GM11168 (cell line): ENCODE measurements around the gene MYO1E.

Source experiments
- in situ Hi-C: fragments of 300-500 bp; cut with MboI; formaldehyde crosslinking; loops from one replicate; pipeline ENCODE4 v1.12.0; 2022; ENCODE audit warnings: low sequenced_read_pairs; ENCODE audit not compliant: unreplicated experiment

Gene MYO1E

DNA sequence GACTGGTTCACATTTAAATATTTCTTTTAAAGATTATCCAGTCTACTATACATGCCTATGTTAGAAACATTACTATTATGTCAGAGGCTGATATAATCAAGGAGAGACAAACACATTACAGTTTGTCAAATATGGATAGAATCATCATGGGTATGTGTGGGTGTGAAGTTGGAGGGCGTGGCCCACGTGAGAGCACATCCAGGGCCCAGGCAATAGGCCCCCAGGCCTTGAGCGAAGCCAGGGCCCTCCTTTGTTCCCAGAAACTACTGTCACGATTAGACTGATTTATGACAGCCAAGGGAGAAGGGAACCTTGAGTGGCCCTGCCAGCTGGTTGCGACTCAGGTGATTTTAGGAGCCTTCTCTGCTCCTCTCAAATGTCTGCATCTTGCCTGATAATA is 193.0 kb downstream of the MYO1E start:
- in situ Hi-C loops: loop anchor here (10.0 kb wide), 1 partner anchor 195 kb away; the partner anchor contains the start of gene MYO1E

DNA sequence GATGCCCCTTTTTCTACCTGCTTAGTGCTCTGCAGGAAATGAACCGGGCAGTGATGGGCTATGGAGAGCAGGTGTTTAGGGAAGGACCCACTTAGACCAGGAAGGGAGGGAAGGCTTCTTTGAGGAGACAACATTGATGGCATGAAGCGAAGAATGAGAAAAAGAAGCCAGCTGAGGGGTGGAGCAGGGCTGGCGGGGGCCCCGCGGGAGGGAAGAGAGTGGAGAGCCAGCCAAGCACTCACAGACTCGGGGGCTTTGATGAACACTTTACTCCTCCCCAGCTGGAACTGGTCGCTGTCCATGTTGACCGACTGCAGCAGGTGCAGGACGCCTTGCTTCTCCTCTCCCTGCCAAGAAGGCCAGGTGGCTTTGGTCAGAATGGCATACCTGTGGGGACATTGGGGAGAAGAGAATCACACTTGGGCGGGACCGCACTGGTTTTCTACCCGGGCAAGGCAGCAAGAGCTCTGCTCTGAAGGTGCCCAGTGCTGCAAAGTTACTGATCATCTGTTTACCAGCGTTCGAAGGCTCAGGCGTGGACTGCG is 194.4 kb downstream of the MYO1E start:
- in situ Hi-C loops: loop anchor here (10.0 kb wide), 1 partner anchor 197 kb away; the partner anchor contains the start of gene MYO1E

DNA sequence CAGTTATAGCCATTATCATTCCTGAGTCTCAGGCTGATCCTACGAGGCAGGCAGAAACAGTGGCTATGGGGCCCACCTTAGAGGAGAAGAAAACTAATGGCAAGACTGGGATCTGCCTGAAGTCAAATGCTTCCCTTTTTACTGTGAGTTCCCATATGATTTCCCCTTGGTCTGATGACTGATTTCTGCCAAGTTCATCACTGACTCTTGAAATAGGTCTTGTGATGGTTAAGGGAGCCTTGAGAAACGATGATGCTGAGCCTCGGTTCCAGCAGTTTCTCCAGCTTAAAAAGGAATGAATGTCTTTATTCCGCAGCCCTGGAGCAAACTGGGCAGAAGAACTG is 195.4 kb downstream of the MYO1E start:
- in situ Hi-C loops: loop anchor here (10.0 kb wide), 1 partner anchor 198 kb away; the partner anchor contains the start of gene MYO1E

DNA sequence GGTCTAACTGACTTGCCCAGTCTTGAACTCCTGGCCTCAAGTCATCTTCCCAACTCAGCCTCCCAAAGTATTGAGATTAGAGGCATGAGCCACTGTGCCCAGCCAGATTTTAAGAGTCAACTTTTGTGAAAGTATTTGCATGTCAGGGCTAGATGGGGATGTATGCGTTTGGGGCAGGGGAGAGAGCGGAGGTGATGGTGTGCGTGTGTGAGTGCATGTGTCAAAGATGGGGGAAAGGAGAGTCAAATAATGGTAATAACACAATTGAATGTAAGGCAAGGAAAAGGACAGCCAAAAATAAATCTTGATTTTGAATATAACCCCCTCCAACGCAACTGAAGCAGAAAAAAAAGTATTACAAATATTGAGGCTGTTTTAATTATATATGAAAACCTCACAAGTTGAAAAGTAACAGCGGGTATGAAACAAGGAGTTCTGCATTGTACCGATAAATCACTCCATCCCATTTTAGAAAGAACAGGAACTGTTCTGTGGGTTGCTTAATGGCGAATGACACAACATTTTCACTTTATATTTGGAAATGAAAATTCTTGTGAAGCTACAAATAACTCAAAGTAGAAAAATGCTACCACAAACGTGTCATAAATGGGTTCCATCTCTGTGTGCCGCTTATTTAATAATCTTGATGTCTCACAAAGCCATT is 195.9 kb downstream of the MYO1E start:
- in situ Hi-C loops: loop anchor here (10.0 kb wide), 1 partner anchor 198 kb away; the partner anchor contains the start of gene MYO1E

DNA sequence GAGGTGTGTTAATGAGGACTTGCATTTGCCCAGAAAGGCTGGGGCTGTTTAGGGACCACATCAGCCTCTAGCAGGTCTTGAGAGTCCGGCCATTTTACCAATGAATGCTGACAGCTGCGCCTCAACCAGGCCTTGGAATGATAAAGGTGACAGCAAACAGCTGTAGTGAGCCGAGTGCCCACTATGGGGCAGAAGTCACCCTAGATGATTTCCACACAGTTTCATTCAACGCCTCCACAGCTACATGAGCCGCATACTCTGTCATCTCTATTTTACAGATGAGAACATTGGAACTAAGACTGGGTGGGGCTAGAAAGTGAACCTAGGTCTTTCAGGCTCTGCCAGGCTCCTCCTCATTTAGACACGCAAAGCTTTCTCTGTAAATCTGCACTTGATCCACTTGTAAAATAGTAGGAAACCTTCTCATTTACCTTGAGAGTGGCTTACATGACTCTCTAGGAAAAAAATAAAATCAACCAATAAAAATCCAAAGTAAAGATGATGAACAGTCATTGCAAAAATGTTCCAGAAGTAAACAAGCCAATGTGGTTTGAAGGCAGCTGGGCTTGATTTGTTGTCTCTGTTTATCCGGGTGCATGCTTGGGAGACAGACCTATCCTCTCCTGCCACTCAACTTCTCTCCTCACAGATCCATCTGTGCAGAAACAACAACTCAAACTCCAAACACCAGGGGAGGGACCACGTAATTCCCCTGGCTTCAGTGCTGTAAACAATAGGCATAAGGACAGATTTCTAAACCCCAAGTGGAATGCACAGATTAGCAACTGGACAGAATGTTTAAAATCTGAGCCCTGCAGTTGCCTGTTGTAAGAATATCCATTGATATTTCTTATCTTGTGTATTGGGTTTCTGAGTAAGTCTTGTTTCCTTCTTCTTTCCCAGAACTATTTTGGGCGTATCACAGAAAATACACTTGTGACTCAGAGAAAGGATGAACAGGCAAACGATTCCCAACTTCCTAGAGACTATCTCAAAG is 197.5 kb downstream of the MYO1E start:
- in situ Hi-C loops: loop anchor here (10.0 to 25.0 kb wide), 2 partner anchors 200 to 312 kb away; partner anchors contain the start of gene MYO1E

DNA sequence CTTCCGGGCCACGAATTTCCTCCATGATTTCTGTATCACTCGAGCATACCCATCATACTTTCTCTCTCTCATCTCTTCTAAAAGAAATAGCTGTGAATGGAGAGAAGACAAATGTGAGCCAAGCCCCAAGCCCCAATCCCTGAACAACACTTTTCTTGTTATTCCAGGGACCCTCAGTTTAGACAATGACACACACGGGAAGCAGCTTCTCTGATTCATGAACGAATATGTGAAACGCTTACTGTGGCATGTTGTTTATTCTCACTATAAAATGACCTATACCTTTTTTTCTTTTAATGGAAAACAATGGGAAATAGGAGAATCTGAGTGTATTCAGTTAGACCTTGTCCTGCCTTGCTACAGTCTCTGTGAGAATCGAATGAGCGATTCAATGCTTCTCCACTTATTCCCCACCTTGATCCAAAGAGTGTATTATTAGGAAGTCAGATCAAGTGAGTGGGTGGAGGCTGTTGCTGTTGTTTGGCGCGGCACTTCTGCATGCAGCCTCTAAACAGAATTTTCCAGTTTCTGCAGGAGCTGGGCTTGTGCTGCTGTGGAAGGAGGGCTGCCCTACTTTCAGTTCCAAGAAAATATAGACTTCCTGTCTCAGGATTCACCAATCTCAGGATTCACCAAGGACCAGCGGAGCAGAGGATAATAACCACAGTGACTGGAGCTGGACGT is 198.4 kb downstream of the MYO1E start:
- in situ Hi-C loops: loop anchor here (10.0 to 25.0 kb wide), 2 partner anchors 201 to 313 kb away; partner anchors contain the start of gene MYO1E

DNA sequence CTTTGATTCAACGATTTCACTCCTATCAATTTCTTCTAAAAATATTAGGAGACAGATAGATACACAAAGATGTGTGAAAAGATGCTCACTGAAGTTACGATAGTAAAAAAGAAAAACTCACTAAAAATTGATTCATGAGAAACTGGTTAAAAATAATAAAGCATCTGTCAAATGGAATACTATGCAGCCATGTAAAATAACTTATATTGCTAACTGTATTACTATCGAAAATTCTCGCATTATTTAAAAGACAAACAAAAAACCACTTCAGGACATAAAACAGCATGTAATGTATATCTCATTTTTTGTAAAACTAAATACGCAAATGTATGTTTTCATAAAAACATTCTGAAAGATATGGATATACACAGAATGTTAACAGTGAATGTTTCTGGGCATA is 199.5 kb downstream of the MYO1E start:
- in situ Hi-C loops: loop anchor here (10.0 to 25.0 kb wide), 2 partner anchors 202 to 314 kb away; partner anchors contain the start of gene MYO1E

DNA sequence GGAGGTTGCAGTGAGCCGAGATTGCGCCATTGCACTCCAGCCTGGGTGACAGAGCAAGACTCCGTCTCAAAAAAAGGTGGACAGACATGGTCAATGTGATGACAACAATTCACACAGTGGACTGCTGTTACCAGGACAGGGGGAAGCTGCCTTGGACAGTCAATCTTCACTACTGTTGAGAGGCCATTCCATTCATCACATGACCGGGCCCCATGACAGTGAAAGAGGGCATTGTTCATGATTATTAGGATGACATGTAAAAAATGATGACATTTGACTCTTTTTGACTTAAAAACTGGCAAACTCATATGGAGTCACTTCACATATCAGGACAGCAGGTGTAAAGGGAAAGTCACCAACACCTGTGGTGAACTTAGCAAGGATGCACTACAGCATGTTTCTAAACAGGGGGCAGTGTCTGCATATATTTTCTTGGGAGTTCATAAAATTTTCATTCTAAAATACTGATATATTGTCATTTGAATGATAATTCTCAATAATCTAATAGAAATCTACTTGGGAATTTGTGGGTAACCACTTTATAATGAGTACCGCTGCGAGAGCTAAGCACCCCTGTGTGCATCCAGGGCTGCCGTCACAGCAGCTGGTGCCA is 200.3 kb downstream of the MYO1E start:
- in situ Hi-C loops: loop anchor here (10.0 to 25.0 kb wide), 2 partner anchors 202 to 315 kb away; partner anchors contain the start of gene MYO1E

DNA sequence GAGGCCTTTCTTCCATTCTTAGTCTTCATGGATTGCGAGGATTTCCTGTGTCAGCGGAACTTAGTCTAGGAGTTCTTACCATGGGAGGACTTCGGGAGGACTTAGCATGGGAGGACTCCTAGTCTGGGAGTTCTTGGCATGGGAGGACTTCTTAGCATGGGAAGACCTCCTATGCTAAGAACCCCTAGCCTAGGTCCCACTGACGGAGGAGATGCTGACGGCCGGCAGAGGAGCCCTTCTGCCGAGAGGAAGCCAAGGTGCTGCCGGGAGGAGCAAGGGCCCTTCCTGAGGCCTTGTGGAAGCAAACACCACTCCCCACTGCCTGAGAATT is 201.6 kb downstream of the MYO1E start:
- in situ Hi-C loops: loop anchor here (10.0 to 25.0 kb wide), 2 partner anchors 204 to 316 kb away; partner anchors contain the start of gene MYO1E

DNA sequence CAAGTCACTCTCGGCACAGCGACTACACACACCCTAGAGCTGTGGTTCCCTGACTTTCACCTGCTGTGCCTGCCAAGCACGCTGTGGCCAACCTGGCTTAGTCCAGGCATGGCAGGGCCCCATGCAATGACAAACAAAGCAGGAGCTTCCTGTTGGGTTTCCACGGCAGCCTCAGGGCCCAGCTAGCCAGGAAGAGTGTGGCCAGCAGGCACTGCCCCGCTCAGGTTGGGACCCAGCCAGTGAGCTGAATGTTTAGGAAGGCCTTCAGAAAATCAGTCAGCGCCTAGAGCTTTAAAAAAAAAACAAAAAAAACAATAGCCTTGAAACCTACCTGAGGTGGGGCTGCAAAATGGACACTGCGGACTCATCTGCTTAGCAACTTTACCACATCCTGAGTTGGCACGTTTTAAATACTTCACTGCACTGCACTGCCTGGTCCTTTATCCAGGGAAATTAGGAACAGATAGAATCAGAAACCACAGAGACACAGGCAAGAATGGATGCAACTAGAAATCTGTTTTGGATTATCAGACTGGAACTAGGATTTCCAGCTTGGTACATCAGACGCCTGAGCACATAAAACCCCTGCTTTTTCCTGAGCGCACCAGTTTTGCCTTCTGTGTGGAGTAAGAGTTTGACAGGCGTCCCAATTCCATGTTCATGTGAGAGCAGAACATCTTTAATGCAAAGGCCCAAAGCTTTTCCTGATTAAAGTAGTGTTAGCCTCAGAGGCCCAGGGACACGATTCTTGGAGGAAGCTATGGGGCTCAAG is 202.2 kb downstream of the MYO1E start:
- in situ Hi-C loops: loop anchor here (10.0 to 25.0 kb wide), 2 partner anchors 204 to 317 kb away; partner anchors contain the start of gene MYO1E

DNA sequence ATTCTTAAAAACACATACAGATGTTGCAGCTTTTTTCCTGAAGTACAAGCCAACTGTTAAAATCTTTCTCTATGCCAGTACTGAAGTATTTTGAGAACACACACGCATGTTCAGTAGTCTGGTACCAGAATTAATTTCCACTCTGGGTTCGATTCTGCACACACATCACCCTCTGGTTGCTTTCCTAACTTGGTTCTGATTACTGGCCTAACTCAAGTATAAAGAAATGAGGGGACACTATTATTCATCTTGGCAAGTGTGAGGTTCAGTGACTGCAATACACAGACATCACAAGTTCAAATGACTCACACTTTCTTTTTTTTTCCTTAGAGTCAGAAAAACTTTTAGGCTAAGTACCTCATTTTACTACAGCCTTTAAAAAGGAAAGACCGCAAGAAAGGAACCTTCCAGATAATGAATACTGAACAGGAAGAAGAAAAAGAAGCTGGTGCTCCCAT is 203.4 kb downstream of the MYO1E start:
- in situ Hi-C loops: loop anchor here (25.0 kb wide), 1 partner anchor 318 kb away; no protein-coding TSS in a partner anchor

DNA sequence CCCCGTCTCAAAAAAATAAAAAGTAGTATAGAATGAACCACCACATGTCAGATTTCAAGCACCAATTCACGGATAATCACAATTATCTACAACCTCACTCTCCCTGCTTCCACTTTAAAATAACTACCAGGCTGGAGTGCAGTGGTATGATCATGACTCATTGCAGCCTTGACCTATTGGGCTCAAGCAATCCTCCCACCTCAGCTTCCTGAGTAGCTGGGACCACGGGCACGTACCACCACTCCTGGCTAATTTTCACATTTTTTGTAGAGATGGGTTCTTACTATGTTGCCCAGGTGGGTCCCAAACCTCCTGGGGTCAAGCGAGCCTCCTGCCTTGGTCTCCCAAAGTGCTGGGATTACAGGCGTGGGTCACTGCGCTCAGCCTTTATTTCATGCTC is 204.1 kb downstream of the MYO1E start:
- in situ Hi-C loops: loop anchor here (25.0 kb wide), 1 partner anchor 319 kb away; no protein-coding TSS in a partner anchor

DNA sequence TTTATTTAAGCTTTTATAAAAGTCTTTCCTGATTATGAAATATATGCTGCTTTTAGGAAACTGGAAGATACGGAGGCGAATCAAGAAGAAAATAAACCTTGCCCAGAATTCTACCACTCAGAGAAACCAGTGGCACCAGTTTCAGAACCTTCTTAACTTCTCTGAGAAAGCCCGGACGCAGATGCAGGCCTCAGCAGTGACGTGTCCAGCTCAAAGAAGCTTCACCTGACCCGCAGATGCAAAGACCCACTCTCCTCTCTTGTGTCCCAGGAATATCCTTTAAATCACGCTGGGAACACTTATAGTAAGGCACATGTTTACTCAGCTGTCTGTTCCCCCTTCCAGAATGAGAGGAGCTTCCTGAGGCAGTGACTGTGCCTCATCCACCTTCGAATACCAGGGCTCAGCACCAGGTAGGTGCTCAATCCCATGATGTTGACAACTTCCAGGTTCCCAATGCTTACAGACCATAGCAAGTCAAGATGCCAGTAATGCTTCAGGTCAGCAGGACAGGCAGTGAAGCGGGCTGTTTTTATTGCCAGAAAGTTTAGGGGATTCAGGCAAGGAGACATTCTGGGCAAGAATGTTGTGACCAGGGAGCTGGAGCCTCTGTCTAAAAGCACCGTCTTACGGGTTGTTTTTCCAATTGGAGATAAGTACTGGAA is 205.9 kb downstream of the MYO1E start:
- in situ Hi-C loops: loop anchor here (25.0 kb wide), 1 partner anchor 321 kb away; no protein-coding TSS in a partner anchor

DNA sequence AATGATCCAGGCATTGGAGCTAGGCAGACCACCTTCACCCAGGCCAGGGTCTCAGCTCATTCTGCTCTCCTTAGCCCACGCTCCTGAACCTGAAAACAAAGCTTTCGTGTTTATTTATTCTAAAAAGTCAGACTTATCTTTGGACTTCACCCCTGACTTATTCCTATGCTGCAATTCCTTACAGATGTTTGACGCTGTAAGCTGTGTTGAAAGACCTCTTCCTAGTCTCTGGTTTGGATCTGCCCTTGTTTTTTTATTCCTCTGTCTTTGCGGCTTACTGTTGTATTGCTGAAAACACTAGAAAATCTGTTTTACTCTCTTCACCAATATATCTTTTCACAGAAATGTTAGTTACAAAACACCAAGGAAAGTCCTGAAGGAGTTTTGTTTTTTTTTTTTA is 206.5 kb downstream of the MYO1E start:
- in situ Hi-C loops: loop anchor here (25.0 kb wide), 1 partner anchor 321 kb away; no protein-coding TSS in a partner anchor

DNA sequence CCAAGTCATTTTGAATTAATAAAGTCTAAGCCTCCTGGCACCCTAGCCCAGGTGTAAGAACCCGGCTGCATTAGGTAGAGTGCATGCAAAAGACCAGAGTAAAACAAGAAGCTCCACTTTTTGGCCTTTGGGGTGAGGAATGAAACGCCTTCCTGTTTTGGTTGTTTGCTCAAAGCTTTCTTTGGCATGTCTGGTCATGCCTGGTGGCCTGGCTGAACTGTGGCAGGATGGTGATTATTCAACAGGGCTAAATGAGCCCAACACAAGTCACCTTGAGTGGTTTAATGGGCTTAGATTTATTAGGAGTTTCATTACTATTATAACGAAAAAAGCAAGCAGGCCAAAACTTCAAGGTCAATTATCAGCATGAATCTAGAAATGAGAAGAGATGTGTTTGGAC is 206.9 kb downstream of the MYO1E start:
- in situ Hi-C loops: loop anchor here (25.0 kb wide), 1 partner anchor 322 kb away; no protein-coding TSS in a partner anchor

DNA sequence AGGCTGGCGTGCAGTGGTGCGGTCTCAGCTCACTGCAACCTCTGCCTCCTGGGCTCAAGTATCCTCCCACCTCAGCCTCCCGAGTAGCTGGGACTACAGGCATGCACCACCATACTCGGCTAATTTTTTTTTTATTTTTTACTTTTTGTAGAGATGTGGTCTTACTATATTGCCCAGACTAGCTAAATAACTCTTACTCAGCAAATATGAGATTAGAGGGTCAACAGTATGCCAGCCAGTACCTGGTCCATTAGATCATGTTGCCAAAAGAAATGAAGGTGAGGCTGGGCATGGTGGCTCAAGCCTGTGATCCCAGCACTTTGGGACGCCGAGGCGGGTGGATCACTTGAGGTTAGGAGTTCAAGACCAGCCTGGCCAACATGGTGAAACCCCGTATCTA is 210.6 kb downstream of the MYO1E start:
- in situ Hi-C loops: loop anchor here (25.0 kb wide), 1 partner anchor 325 kb away; no protein-coding TSS in a partner anchor

DNA sequence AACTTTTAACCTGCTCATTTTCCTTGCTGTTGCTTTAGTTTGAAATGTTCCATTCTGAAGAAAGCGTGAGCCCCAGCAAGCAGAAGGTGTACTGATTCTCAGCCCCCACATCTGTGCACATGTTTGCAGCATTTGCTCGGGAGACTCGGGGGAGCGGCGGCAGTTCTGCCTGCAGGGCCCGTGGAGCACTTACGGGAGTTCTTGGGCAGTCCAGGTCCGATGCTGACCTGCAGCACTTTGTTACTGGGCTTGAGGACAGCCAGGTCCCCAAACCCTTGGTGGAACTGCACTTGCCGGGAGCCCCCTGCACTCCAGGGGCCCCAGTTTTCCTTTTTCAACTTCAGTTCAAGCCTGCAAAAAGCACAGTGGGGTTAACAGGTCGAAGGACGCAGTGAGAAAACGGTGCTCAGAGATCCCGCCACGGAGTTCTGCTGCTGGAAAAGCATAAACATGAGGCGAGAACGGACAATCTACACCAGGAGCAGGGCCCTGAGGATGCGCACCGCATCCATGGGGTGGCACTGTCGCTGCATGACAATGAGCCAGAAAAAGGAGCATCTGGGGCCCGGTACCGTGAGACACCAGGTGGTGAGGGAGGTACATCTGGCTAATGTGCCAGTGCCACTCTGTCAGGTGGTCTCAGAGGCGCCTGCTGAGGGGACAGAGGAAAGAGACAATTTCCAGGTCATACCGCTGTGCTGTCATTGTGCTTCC is 211.6 kb downstream of the MYO1E start:
- in situ Hi-C loops: loop anchor here (25.0 kb wide), 1 partner anchor 326 kb away; no protein-coding TSS in a partner anchor
